HG02852 (cell line): Measurements from ENCODE around the gene CELF5.

Experiments
- ATAC-seq: cut with Tn5 transposase; IDR thresholded peaks from one replicate; pipeline ENCODE4 v1.9.1; 2021; ENCODE audit warnings: mild to moderate bottlenecking, moderate library complexity; ENCODE audit not compliant: unreplicated experiment

CELF5 gene

GRCh38 chr19:3236272-3236671 lies 11.8 kb downstream of the CELF5 start:
- ATAC-seq: no peak

DNA sequence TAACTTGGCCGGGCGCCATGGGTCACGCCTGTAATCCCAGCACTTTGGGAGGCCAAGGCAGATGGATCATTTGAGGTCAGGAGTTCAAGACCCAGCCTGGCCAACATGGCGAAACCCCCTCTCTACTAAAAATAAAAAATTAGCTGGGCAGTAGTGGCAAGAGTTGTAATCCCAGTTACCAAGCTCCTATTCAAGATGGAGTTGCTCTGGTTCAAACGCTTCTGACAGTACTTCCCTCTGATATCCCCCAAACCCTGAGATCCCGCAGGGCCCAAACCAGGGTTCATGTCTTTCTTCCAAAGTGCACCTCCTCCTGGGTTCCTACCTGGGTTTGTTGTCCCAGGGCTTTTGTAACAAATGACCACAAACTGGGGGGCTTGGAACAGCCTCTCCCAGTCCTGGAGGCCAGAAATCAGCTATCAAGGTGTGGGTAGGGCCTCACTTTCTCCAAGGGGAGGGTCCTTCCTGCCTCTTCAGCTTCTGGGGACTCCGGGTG lies 13.7 kb downstream of the CELF5 start:
- no peak for ATAC-seq

DNA sequence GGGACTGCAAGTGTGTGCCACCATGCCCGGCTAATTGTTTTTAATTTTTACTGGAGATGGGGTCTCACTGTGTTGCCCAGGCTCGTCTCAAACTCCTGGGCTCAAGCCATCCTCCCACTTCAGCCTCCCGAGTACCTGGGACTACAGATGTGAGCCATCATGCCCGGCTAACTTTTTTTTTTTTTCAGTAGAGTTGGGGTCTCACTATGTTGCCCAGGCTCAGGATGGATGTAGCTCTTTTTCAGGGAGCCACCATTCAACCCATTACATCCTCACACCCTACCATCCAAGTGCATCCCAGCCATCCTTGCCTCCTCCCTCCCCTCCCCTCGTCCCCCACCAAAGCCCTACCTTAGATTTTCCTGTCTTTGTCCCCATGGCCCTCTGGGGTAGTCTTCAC lies 14.9 kb downstream of the CELF5 start:
- ATAC-seq: no peak

DNA sequence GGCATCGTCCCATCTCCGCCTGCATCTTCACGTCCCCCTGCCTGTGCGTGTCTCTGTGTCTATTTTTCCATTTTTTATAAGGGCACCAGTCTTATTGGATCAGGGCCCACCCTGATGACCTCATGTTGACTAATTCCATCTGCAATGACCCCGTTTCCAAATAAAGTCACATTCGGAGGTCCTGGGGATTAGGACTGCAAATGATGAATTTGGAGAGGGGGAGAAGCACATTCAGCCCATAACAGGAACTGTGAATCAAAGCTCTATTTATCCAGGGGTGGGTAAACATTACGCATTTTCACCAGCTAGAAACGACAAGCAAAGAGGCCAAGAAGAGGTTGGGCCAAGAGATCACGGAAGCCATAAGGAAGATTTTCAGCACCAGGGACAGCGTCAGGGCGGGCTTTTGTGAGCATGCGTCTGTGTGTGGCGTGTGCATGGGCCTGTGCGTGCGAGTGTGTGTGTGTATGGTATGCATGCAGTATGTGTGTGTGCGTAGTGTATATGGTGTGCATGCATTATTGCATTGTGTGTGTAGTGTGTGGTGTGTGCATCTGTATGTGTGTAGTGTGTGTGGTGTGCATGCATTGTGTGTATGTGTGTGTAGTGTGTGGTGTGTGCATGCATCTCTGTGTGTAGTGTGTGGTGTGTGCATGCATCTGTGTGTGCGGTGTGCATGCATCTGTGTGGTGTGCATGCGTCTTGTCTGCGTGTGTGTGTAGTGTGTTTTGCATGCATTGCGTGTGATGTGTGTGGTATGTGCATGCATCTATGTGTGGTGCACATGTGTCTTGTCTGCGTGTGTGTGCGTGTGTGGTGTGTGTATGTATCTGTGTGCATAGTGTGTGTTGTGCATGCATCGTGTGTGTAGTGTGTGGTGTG lies 19.6 kb downstream of the CELF5 start:
- no peak for ATAC-seq

DNA sequence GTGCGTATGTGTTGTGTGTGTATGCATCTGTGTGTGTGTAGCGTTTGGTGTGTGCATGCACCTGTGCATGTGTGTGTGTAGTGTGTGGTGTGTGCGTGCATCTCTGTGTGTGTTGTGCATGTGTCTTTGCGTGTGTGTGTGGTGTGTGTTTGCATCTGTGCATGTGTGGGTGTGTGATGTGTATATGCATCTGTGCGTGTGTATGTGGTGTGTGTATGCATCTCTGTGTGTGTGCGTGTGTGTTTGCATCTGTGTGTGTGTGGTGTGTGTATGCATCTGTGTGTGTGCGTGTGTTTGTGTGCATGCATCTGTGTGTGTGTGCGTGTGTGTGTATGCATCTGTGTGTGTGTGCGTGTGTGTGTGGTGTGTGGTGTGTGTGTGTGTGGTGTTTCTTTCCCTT lies 20.6 kb downstream of the CELF5 start:
- no peak for ATAC-seq

- no peak for ATAC-seq
These were observed 24.4 kb downstream of the CELF5 start for GRCh38 chr19:3248728-3249326.

- ATAC-seq: no peak
These were observed 24.9 kb downstream of the CELF5 start for GRCh38 chr19:3249408-3249807.

DNA sequence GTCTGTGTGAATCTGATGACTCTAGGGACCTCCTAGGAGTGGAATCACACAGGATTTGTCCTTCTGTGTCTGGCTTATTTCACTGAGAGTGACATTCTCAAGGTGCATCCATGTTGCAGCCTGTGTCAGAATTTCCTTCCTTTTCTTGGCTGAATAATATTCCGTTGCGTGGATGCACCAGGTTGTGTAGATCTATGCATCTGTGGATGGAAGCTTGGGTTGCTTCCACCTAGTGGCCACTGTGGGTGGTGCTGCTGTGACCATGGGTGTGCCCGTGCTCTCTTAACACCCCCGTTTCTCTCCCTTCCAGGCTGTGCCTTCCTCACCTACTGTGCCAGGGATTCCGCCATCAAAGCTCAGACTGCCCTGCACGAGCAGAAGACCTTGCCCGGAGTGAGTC lies 26.2 kb downstream of the CELF5 start:
- no peak for ATAC-seq

DNA sequence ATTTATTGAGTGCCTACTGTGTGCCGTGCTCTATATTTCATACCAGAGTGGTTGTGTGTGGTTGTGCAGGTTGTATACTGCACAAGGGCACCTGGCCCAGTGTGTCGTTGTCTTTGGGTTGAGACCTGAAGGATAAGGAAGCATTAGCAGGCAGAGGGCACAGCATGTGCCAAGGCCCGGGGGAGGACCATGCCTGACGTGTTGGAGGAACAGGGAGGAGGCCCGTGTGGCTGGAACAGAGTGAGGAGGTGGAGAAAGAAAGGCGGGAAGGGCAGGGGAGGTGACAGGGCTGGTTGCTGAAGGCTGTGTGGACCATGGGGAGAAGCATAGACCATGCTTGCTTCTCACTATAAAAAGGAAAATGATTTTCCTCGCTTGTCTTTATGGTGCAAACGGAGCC lies 26.8 kb downstream of the CELF5 start:
- ATAC-seq: no peak

DNA sequence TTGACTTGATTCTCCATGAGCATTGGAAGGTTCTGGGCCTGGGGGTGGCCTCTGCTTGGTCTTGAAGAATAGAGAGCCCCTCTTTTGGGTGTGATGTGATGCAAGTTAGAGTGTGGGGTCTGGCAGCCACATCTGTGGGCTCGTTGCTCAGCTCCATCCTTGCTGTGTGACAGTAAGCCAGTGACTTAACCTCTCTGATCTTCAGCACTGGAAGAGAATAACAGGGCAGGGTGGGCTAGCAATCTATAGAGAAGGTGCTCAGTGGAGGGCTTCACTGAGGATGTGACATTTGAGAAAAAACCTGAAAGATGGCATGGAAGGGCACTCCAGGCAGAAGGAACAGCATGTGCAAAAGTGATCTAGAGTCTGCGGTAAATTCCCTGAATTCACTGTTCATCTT lies 28.2 kb downstream of the CELF5 start:
- no peak for ATAC-seq

DNA sequence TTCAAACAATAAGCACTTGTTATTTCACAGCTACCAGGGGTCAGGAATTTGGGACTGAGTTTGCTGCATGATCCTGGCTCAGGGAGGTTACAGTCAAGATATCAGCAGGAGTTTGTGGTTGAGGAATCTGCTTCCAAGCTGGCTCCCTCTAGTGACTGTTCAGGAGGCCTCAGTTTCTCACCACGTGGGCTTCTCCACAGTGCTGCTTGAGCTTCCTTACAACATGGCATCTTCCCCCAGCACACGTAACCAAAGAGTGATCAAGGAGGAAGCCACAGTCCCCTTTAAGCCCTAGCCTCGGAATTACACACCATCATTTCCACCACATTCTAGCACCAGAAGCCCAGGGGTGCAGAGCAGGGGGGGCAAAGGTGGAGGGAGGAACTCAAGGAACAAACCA lies 28.8 kb downstream of the CELF5 start:
- ATAC-seq: no peak

DNA sequence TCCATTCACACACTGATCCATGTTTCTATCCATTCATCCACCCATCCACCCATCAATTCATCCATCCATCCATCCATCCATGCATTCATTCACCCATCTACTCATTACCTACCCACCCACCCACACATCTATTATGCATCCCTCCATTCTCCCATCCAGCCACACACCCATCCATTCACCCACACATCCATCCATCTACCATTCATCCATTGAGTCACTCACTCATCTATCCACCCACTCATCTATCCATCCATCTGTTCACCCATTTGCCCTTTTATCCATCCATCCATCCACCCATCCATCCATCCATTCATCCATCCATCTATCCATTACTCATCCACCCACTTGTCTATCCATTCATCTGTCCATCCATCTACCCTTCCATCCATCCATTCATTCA lies 30.1 kb downstream of the CELF5 start:
- ATAC-seq: no peak

DNA sequence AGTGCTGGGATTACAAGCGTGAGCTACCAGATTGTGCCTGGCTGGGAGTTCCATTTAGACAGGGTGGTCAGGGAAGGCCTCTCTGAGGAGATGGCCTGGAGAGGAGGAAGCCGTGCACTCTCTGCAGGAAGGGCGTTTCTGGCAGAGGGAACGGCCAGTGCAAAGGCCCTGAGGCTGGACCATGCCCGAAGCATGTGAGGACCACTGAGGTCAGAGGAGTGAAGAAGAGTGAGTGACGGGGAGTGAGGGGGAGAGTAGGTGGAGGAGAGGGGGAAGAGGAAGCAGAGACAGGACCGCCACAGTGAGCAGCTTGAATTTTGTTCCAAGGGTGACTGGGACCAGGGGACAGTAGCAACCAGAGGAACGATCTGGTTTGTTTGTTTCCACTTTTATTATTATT lies 32.6 kb downstream of the CELF5 start:
- ATAC-seq: no peak

GRCh38 chr19:3262362-3262761 lies 37.9 kb downstream of the CELF5 start:
- no peak for ATAC-seq

DNA sequence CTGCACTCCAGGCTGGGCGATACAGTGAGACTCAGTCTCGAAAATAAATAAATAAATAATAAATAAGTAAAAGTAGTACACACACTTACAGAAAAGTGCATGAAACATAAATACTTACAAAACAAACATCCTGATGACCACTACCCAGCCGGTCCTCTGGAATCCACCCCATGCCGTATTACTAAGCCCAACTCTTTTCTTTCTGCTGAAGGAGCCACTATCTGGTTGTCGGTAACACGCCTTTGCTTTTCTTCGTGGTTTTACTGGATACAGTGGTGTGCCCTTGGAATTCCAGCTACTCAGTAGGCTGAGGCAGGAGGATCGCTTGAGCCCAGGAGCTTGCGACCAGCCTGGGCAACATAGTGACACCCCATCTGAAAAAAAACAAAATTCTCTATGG lies 39.4 kb downstream of the CELF5 start:
- no peak for ATAC-seq

DNA sequence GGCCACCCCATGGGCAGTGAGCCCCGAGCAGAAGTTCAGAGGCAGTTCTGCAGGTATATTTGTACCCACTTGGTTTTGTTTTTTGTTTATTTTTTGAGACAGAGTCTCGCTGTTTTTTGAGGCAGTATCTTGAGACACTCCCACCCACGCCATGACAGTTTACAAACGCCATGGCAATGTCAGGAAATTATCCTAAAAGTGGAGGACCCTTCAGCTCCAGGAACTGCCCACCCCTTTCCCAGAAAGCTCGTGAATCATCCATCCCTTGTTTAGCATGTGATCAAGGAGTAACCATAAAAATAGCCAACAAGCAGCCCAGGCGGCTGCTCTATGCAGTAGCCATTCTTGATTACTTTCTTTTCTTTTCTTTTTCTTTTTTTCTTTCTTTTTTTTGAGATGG lies 41.0 kb downstream of the CELF5 start:
- ATAC-seq: no peak

DNA sequence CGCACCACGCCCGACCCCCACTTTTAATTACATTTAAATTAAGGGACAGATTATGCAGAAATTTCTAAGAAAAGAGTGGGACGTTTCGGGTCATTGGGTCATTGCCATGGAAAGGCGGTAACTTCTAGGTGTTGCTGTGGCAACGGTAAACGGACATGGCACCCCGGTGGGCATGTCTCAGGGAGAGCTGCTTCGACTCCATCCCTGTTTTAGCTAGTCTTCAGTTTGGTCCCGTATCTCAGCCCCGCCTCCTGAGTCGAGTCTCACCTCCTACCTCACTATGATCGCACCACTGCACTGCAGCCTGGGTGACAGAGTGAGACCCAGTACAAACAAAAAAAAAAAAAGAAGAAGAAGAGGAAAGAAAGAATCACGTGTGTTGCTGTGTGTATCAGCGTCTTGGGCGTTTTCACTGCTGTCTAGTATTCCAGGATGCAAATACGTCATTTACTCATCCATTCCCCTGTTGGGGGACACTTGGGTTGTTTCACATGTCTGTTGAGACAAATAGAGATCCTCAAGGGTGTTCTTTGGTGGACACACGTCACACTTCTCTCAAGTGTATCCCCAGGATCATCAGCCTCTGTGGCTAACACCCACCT lies 41.7 kb downstream of the CELF5 start:
- no peak for ATAC-seq

DNA sequence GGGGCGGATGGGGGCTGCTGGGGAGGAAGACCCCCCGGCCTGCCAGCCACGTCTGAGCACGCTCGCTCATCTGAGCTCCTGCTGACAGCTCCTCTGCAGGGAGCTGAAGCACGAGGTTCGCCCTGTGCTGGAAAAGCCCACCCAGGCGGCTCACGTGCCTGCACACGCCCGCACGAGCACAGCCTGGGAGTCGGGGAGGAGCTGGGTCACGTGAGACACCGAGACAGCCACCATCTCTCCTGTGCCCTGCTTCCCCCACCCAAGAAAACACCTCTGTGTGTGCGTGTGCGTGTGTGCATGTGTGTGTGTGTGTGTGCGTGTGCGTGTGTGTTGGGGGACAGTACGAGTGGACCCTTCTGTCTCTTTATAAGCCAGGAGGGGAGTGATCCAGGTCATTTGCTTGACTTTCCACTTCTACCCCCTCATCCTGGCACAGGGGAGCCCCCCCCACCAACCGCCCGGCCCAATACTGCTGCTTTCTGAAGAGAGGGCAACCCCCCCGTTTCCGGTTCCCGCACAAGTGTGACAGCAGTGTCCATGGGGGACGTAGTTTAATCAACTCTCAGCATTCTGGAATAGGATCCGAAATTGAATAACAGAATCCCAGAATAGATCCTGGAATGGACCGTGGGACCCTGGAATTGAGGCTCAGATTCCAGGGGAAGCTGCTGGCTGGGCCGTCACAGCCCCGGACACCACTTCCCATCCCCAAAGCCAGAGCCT lies 42.5 kb downstream of the CELF5 start:
- no peak for ATAC-seq

GRCh38 chr19:3268326-3268725 lies 43.9 kb downstream of the CELF5 start:
- ATAC-seq: no peak

GRCh38 chr19:3268763-3269162 lies 44.3 kb downstream of the CELF5 start:
- no peak for ATAC-seq

GRCh38 chr19:3269916-3270671 lies 45.6 kb downstream of the CELF5 start:
- ATAC-seq: no peak
